ENCODE measurements around the gene ZMYND10. TPM values are rescaled to one million over a fixed set of nuclear protein-coding genes. Genes with fewer than 3 reads are reported as not detected.

Gene ZMYND10
- total RNA-seq, 2 donors from 2014 or later: 0.22 to 1.4 TPM

- Histone ChIP-seq H3K27ac (ENCODE audit: low read depth, low read length) (no peak overlapping the region), H3K4me3 (ENCODE audit: low read length) (peak overlapping the region; percentile 90), H3K4me1 (ENCODE audit: control insufficient read depth, insufficient read depth, low read length) (peaks cover 11% of the 10 kb centered on the region), H3K9ac (ENCODE audit: extremely low read depth, low read length, poor library complexity, severe bottlenecking) (no peak overlapping the region), H3K36me3 (ENCODE audit: control insufficient read depth, insufficient read depth, low read length) (peaks cover 18% of the 10 kb centered on the region), H3K27me3 (ENCODE audit: control insufficient read depth, insufficient read depth, low read length, poor library complexity, severe bottlenecking) (peaks cover 4% of the 10 kb centered on the region), H3K9me3 (ENCODE audit: control insufficient read depth, low read length) (no peaks in the 10 kb centered on the region)
- H3K4me3 Mint-ChIP-seq: peak overlapping the region; percentile 83
- 33 to 39% methylated on average over 8 of the region's 8 CpGs for WGBS, 2 experiments (ENCODE audit: insufficient coverage in 1 of 2, insufficient read length in 1 of 2)
- no peak for DNase-seq
- peaks cover 11% of the 10 kb centered on the region for H3K27me3 Mint-ChIP-seq (ENCODE audit: insufficient read depth)
- TF ChIP-seq CTCF (conservative IDR thresholded peaks at IDR 0.05): no peak
- peak overlapping the region; percentile 26 for H3K27ac Mint-ChIP-seq
- peaks cover 10% of the 10 kb centered on the region for H3K36me3 Mint-ChIP-seq (ENCODE audit: low read depth)
- H3K4me1 Mint-ChIP-seq: peaks cover 25% of the 10 kb centered on the region
- no peaks in the 10 kb centered on the region for H3K9me3 Mint-ChIP-seq
Measured at GRCh38 chr3:50359760-50360110, 14.2 kb upstream of the ZMYND10 start.

- peak within 1 kb of the TSS; percentile 83 for H3K4me3 Mint-ChIP-seq
- peak within 1 kb of the TSS; percentile 78 for H3K9ac ChIP-seq (ENCODE audit: extremely low read depth, low read length, poor library complexity, severe bottlenecking)
- no peak for TF ChIP-seq CTCF (conservative IDR thresholded peaks at IDR 0.05)
- H3K27me3 ChIP-seq (ENCODE audit: control insufficient read depth, insufficient read depth, low read length, poor library complexity, severe bottlenecking): peaks cover 2% of the 10 kb centered on the region
- WGBS, 2 experiments (ENCODE audit: insufficient coverage in 1 of 2, insufficient read length in 1 of 2): 3 to 8% methylated on average over 22 to 64 of the region's 64 CpGs
- H3K9me3 Mint-ChIP-seq: no peaks in the 10 kb centered on the region
- DNase-seq: peak; percentile 99
- H3K27ac ChIP-seq (ENCODE audit: low read depth, low read length): no peak within 1 kb of the TSS
- H3K36me3 ChIP-seq (ENCODE audit: control insufficient read depth, insufficient read depth, low read length): peaks cover 24% of the 10 kb centered on the region
- peaks cover 25% of the 10 kb centered on the region for H3K4me1 Mint-ChIP-seq
- peak within 1 kb of the TSS; percentile 89 for H3K27ac Mint-ChIP-seq
- H3K4me1 ChIP-seq (ENCODE audit: control insufficient read depth, insufficient read depth, low read length): peaks cover 11% of the 10 kb centered on the region
- H3K27me3 Mint-ChIP-seq (ENCODE audit: insufficient read depth): peaks cover 8% of the 10 kb centered on the region
- H3K36me3 Mint-ChIP-seq (ENCODE audit: low read depth): peaks cover 15% of the 10 kb centered on the region
- no peaks in the 10 kb centered on the region for H3K9me3 ChIP-seq (ENCODE audit: control insufficient read depth, low read length)
- peak within 1 kb of the TSS; percentile 90 for H3K4me3 ChIP-seq (ENCODE audit: low read length)
Measured at GRCh38 chr3:50358911-50359759, 13.6 kb upstream of the ZMYND10 start, which contains the start of gene TMEM115. TMEM115 (minus strand) TSS chr3:50359521; CDS start chr3:50359063, 458 bp downstream.

DNA sequence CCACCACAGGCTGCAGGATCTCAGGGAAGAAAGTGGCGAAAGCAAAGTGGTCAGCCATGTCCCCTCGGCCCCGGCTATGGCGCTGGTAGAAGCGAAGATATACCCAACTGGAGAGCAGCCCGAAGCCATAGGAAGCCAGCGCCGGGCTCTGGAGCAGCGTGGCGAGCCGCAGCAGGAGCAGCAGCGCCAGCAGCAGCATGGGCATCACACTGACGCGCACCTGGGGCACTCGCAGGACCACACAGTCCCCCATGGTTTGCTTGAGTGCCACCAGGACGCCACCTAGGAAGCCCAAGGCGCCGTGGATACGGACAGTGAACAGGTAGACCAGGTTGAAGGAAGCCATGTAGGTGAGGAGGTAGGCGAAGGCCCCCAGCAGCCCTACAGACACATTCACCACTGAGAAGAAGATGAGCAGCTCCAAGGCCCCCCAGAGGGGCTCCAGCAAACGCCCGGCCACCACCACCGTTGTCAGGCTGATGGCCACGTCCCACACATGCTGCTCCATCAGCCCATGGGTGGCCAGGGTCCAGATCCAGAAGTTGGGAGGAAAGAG is 12.9 kb upstream of the ZMYND10 start:
- peaks cover 25% of the 10 kb centered on the region for H3K4me1 Mint-ChIP-seq
- Histone ChIP-seq H3K36me3 (ENCODE audit: control insufficient read depth, insufficient read depth, low read length) (peaks cover 28% of the 10 kb centered on the region), H3K9ac (ENCODE audit: extremely low read depth, low read length, poor library complexity, severe bottlenecking) (peak overlapping the region; percentile 78), H3K9me3 (ENCODE audit: control insufficient read depth, low read length) (no peaks in the 10 kb centered on the region), H3K4me1 (ENCODE audit: control insufficient read depth, insufficient read depth, low read length) (peaks cover 11% of the 10 kb centered on the region), H3K27ac (ENCODE audit: low read depth, low read length) (no peak overlapping the region), H3K27me3 (ENCODE audit: control insufficient read depth, insufficient read depth, low read length, poor library complexity, severe bottlenecking) (no peaks in the 10 kb centered on the region), H3K4me3 (ENCODE audit: low read length) (peak overlapping the region; percentile 90)
- 82 to 86% methylated on average over 18 to 24 of the region's 24 CpGs for WGBS, 2 experiments (ENCODE audit: insufficient coverage in 1 of 2, insufficient read length in 1 of 2)
- H3K27ac Mint-ChIP-seq: peak overlapping the region; percentile 64
- H3K9me3 Mint-ChIP-seq: no peaks in the 10 kb centered on the region
- no peak for DNase-seq
- H3K27me3 Mint-ChIP-seq (ENCODE audit: insufficient read depth): peaks cover 4% of the 10 kb centered on the region
- no peak for TF ChIP-seq CTCF (conservative IDR thresholded peaks at IDR 0.05)
- H3K4me3 Mint-ChIP-seq: peak overlapping the region; percentile 83
- peaks cover 18% of the 10 kb centered on the region for H3K36me3 Mint-ChIP-seq (ENCODE audit: low read depth)
